ENCODE results near the gene GABRB1. TPM values are rescaled to one million over a fixed set of nuclear protein-coding genes. Genes with fewer than 3 reads are reported as not detected.

The GABRB1 gene
- polyA plus RNA-seq, 2 of the 4 experiments (the other 2 are of a cell fraction) = not detected

DNA sequence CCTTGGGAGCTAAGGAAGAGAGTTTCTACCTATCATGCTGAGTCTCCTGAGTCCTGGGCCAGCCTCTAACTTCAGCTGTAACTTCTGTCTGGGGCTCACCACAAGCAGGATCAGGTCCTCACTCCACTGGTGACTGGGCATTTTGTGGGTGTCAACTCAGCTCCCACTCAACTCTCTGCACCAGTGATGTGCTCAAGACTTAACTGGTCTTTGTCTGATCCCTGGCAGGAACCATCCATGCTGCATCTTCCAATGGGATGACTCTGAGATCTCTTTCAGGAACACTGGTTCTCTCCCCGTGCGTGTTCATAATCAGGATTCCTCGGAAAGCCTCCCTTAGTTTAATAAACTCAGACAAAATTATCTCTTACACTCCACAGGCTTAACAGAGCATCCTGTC lies 349.8 kb downstream of the GABRB1 start:
- WGBS (ENCODE audit: missing lambda C conversion rate) = 19% methylated on average over 3 of the region's 3 CpGs
- DNase-seq (ENCODE audit: low read depth in 1 of 2, low spot score in 1 of 2) (no peak), FAIRE-seq (no peak), ATAC-seq (no peak)
- Histone ChIP-seq H3K4me3 (no peak overlapping the region), H3K9me3 (no peaks in the 10 kb centered on the region), H3K27ac (no peak overlapping the region), H3K4me2 (no peak overlapping the region), H3K4me1 (no peaks in the 10 kb centered on the region)
- POLR2A ChIA-PET = no interaction called here
- CTCF ChIA-PET = no interaction called here
- TF ChIP-seq RFX5 (IDR thresholded peaks at IDR 0.05) = no peak
- TF ChIP-seq RNF2 (IDR thresholded peaks at IDR 0.05; ENCODE audit: borderline replicate concordance, low read depth) = no peak
- TF ChIP-seq, protein P1, sequence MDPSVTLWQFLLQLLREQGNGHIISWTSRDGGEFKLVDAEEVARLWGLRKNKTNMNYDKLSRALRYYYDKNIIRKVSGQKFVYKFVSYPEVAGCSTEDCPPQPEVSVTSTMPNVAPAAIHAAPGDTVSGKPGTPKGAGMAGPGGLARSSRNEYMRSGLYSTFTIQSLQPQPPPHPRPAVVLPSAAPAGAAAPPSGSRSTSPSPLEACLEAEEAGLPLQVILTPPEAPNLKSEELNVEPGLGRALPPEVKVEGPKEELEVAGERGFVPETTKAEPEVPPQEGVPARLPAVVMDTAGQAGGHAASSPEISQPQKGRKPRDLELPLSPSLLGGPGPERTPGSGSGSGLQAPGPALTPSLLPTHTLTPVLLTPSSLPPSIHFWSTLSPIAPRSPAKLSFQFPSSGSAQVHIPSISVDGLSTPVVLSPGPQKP (IDR thresholded peaks at IDR 0.05; ENCODE audit: low read depth, low read length) = no peak
- no peak for TF ChIP-seq ZC3H11A (IDR thresholded peaks at IDR 0.05)
- no peak for TF ChIP-seq HEYL (CRISPR knock-in tag; IDR thresholded peaks at IDR 0.05)
- TF ChIP-seq FOXS1 (CRISPR knock-in tag; IDR thresholded peaks at IDR 0.05) = no peak
- TF ChIP-seq, protein P2, sequence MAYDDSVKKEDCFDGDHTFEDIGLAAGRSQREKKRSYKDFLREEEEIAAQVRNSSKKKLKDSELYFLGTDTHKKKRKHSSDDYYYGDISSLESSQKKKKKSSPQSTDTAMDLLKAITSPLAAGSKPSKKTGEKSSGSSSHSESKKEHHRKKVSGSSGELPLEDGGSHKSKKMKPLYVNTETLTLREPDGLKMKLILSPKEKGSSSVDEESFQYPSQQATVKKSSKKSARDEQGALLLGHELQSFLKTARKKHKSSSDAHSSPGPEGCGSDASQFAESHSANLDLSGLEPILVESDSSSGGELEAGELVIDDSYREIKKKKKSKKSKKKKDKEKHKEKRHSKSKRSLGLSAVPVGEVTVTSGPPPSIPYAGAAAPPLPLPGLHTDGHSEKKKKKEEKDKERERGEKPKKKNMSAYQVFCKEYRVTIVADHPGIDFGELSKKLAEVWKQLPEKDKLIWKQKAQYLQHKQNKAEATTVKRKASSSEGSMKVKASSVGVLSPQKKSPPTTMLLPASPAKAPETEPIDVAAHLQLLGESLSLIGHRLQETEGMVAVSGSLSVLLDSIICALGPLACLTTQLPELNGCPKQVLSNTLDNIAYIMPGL (CRISPR knock-in tag; IDR thresholded peaks at IDR 0.05; ENCODE audit: borderline replicate concordance) = no peak
- TF ChIP-seq, protein P3, sequence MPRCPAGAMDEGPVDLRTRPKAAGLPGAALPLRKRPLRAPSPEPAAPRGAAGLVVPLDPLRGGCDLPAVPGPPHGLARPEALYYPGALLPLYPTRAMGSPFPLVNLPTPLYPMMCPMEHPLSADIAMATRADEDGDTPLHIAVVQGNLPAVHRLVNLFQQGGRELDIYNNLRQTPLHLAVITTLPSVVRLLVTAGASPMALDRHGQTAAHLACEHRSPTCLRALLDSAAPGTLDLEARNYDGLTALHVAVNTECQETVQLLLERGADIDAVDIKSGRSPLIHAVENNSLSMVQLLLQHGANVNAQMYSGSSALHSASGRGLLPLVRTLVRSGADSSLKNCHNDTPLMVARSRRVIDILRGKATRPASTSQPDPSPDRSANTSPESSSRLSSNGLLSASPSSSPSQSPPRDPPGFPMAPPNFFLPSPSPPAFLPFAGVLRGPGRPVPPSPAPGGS (IDR thresholded peaks at IDR 0.05) = no peak
- TF ChIP-seq SMC3 (IDR thresholded peaks at IDR 0.05) = no peak
- TF ChIP-seq, protein P4, sequence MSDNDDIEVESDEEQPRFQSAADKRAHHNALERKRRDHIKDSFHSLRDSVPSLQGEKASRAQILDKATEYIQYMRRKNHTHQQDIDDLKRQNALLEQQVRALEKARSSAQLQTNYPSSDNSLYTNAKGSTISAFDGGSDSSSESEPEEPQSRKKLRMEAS (IDR thresholded peaks at IDR 0.05) = no peak
- TF ChIP-seq EHF (CRISPR knock-in tag; IDR thresholded peaks at IDR 0.05) = no peak
- no peak for TF ChIP-seq POLR2AphosphoS2 (conservative IDR thresholded peaks at IDR 0.05; ENCODE audit: low read length)
- TF ChIP-seq FOSL2 (IDR thresholded peaks at IDR 0.05) = no peak
- TF ChIP-seq FOSL2 (CRISPR knock-in tag; IDR thresholded peaks at IDR 0.05) = no peak
- no peak for TF ChIP-seq NPAS2 (CRISPR knock-in tag; IDR thresholded peaks at IDR 0.05; ENCODE audit: borderline replicate concordance)
- no peak for TF ChIP-seq GATA3 (IDR thresholded peaks at IDR 0.05; ENCODE audit: borderline replicate concordance)
- no peak for TF ChIP-seq NR3C1 (IDR thresholded peaks at IDR 0.05)
- no peak for TF ChIP-seq PHF8 (IDR thresholded peaks at IDR 0.05; ENCODE audit: borderline replicate concordance, low read depth)

DNA sequence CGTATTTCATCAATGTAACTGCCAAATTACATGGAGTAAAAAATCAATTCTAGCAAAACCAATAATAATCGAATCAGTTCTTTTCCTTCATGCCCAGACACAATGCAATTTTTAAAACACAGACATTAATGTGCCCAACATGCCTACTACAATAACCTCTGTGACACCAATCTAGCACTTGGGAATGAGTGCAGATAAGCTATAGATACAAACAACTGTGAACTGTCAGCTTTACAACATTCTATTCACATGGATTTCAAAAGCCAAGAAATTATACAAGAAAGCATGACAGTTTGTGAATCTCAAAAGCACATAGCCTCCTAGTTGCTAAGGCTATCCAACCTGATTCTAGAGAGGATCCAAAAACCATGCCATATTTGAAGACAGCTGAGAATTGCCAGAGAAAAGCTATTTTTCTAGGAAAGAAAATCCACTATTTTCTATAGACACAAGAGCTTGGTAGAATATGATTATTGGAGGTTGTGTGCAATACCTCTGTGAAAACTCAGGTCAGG lies 351.5 kb downstream of the GABRB1 start:
- ATAC-seq (no peak), FAIRE-seq (no peak), DNase-seq (ENCODE audit: low read depth in 1 of 2, low spot score in 1 of 2) (no peak)
- H3K27ac ChIP-seq = no peak overlapping the region
- H3K4me2 ChIP-seq = no peak overlapping the region
- no peaks in the 10 kb centered on the region for H3K4me1 ChIP-seq
- CTCF ChIA-PET = interaction anchor here (0.6 to 1.2 kb wide), 4 partner anchors 9 to 538 kb away, joined by 3 to 5 read pairs (median 4); no protein-coding TSS in a partner anchor
- no peak overlapping the region for H3K4me3 ChIP-seq
- H3K9me3 ChIP-seq = no peaks in the 10 kb centered on the region
- POLR2A ChIA-PET = no interaction called here
- no peak for TF ChIP-seq ZC3H11A (IDR thresholded peaks at IDR 0.05)
- TF ChIP-seq, protein P5, sequence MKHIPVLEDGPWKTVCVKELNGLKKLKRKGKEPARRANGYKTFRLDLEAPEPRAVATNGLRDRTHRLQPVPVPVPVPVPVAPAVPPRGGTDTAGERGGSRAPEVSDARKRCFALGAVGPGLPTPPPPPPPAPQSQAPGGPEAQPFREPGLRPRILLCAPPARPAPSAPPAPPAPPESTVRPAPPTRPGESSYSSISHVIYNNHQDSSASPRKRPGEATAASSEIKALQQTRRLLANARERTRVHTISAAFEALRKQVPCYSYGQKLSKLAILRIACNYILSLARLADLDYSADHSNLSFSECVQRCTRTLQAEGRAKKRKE (CRISPR knock-in tag; IDR thresholded peaks at IDR 0.05; ENCODE audit: low read depth) = no peak
- no peak for TF ChIP-seq MAZ (IDR thresholded peaks at IDR 0.05; ENCODE audit: borderline replicate concordance, low read depth, low read length)
- no peak for TF ChIP-seq E2F6 (IDR thresholded peaks at IDR 0.05; ENCODE audit: borderline replicate concordance, low read depth)
- no peak for TF ChIP-seq ZNF302 (CRISPR knock-in tag; IDR thresholded peaks at IDR 0.05)
- TF ChIP-seq TFCP2L1 (CRISPR knock-in tag; IDR thresholded peaks at IDR 0.05) = no peak
- no peak for TF ChIP-seq CTCF (IDR thresholded peaks at IDR 0.05)
- no peak for TF ChIP-seq TP53 (CRISPR knock-in tag; IDR thresholded peaks at IDR 0.05)
- no peak for TF ChIP-seq RNF2 (IDR thresholded peaks at IDR 0.05; ENCODE audit: borderline replicate concordance, low read depth)
- TF ChIP-seq RFX5 (IDR thresholded peaks at IDR 0.05) = no peak
- no peak for TF ChIP-seq KDM1A (IDR thresholded peaks at IDR 0.05; ENCODE audit: low read depth)
- TF ChIP-seq ZSCAN20 (CRISPR knock-in tag; IDR thresholded peaks at IDR 0.05) = no peak
- 0% methylated on average over 2 of the region's 2 CpGs for WGBS (ENCODE audit: missing lambda C conversion rate)
